GM23248 (cell line): ENCODE data around the gene GNB5.

ENCODE experiments used
- EZH2 ChIP-seq: fragments of 200-600 bp; sonication (generic); IDR thresholded peaks from 2 replicates; pipeline ENCODE4 v1.6.1; 2018; ENCODE audit warnings: antibody characterized with exemption, mild to moderate bottlenecking; ENCODE audit not compliant: insufficient read depth, poor library complexity, severe bottlenecking
- EZH2phosphoT487 ChIP-seq: fragments of 200-600 bp; sonication (generic); IDR thresholded peaks from 2 replicates; pipeline ENCODE4 v1.6.1; 2018; ENCODE audit warnings: antibody characterized with exemption, moderate library complexity, mild to moderate bottlenecking, low read depth; ENCODE audit not compliant: insufficient read depth

DNA sequence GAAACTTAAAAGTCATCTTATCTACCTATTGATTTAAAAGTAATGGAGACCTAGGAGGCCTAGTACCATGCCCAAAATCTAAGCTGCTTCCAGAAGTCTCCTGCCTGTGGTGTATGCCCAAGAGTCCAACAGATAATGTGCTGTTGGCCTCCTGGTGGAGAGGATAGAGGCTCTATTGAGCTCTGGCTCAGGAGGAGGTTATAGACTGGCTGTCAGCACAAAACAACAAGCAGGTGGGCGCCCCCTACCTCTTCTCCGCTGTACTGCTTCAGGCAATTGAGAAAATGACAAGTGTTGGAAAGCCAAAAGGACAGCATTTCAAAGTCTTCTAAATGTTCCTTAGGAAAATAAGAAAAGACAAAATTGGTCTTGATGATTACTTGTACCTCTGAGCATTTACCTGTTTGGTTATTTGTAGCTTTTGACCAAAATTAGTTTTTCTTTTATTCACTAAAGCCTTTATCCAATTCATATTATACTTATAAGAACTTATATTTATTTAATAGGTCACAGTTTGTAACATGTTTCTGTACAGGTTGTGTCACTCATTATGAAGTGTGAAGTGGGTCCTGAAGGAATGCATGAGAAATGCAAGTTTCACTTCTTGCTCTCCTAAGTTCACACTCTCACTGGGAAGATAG lies 17.2 kb upstream of the GNB5 start:
- TF ChIP-seq EZH2phosphoT487 (no peak), EZH2 (no peak)
